ENCODE results near the gene GNA15. TPM values are rescaled to one million over a fixed set of nuclear protein-coding genes. Genes with fewer than 3 reads are reported as not detected.

GNA15 gene
- polyA plus RNA-seq, 1 donor: 1.6 TPM

- no peak for DNase-seq (ENCODE audit: low read depth)
These were observed 14.4 kb upstream of the GNA15 start for GRCh38 chr19:3121396-3121795.

- DNase-seq (ENCODE audit: low read depth): no peak
These were observed 13.9 kb upstream of the GNA15 start for GRCh38 chr19:3121821-3122511.

GRCh38 chr19:3122512-3122870, 13.3 kb upstream of the GNA15 start:
- no peak for DNase-seq (ENCODE audit: low read depth)

- no peak for DNase-seq (ENCODE audit: low read depth)
These were observed 12.6 kb upstream of the GNA15 start for GRCh38 chr19:3123088-3123721.

- no peak for DNase-seq (ENCODE audit: low read depth)
These were observed 11.9 kb upstream of the GNA15 start for GRCh38 chr19:3123956-3124355.

GRCh38 chr19:3124630-3125029, 11.2 kb upstream of the GNA15 start:
- no peak for DNase-seq (ENCODE audit: low read depth)

- DNase-seq (ENCODE audit: low read depth): no peak
These were observed 9.8 kb upstream of the GNA15 start for GRCh38 chr19:3125900-3126524.

GRCh38 chr19:3129112-3129511, 6.7 kb upstream of the GNA15 start:
- DNase-seq (ENCODE audit: low read depth): no peak

- no peak for DNase-seq (ENCODE audit: low read depth)
These were observed 4.7 kb upstream of the GNA15 start for GRCh38 chr19:3131168-3131567.

GRCh38 chr19:3132971-3133792, 2.7 kb upstream of the GNA15 start:
- no peak for DNase-seq (ENCODE audit: low read depth)

GRCh38 chr19:3133793-3134116, 2.1 kb upstream of the GNA15 start:
- DNase-seq (ENCODE audit: low read depth): no peak

GRCh38 chr19:3136684-3137055, 837 bp downstream of the GNA15 start:
- DNase-seq (ENCODE audit: low read depth): no peak

- DNase-seq (ENCODE audit: low read depth): no peak
These were observed 1.3 kb downstream of the GNA15 start for GRCh38 chr19:3137119-3137518.

GRCh38 chr19:3138268-3138667, 2.4 kb downstream of the GNA15 start:
- DNase-seq (ENCODE audit: low read depth): no peak

GRCh38 chr19:3140667-3141038, 4.8 kb downstream of the GNA15 start:
- DNase-seq (ENCODE audit: low read depth): no peak

GRCh38 chr19:3142292-3142670, 6.4 kb downstream of the GNA15 start:
- no peak for DNase-seq (ENCODE audit: low read depth)

GRCh38 chr19:3142781-3143337, 7.0 kb downstream of the GNA15 start:
- DNase-seq (ENCODE audit: low read depth): no peak

GRCh38 chr19:3145909-3146676, 10.3 kb downstream of the GNA15 start:
- no peak for DNase-seq (ENCODE audit: low read depth)

GRCh38 chr19:3146677-3147100, 10.9 kb downstream of the GNA15 start:
- no peak for DNase-seq (ENCODE audit: low read depth)

GRCh38 chr19:3148503-3148902, 12.7 kb downstream of the GNA15 start:
- no peak for DNase-seq (ENCODE audit: low read depth)

GRCh38 chr19:3149089-3149488, 13.3 kb downstream of the GNA15 start:
- no peak for DNase-seq (ENCODE audit: low read depth)

All from forelimb muscle (tissue), 1 donor.